ENCODE results near the gene CHRND.

GRCh38 chr2:232479341-232480200 is 46.4 kb upstream of the CHRND start:
- TF ChIP-seq, protein P1, sequence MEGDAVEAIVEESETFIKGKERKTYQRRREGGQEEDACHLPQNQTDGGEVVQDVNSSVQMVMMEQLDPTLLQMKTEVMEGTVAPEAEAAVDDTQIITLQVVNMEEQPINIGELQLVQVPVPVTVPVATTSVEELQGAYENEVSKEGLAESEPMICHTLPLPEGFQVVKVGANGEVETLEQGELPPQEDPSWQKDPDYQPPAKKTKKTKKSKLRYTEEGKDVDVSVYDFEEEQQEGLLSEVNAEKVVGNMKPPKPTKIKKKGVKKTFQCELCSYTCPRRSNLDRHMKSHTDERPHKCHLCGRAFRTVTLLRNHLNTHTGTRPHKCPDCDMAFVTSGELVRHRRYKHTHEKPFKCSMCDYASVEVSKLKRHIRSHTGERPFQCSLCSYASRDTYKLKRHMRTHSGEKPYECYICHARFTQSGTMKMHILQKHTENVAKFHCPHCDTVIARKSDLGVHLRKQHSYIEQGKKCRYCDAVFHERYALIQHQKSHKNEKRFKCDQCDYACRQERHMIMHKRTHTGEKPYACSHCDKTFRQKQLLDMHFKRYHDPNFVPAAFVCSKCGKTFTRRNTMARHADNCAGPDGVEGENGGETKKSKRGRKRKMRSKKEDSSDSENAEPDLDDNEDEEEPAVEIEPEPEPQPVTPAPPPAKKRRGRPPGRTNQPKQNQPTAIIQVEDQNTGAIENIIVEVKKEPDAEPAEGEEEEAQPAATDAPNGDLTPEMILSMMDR (IDR thresholded peaks at IDR 0.05) = peak in 1 of 6 experiments; percentile 5
- TF ChIP-seq POLR2A (IDR thresholded peaks at IDR 0.05) = no peak
